Astrocyte of the cerebellum (primary cell): ENCODE data around the gene NUDT19.
"Not testable (repeated sequence)": the region's sequence is repeated elsewhere in the genome, so short reads cannot be mapped to it uniquely, and the experiment has no call there.

Experiments
- DNase-seq: peaks from one replicate; pipeline ENCODE4 v3.0.0-alpha.2; 2011; ENCODE audit warnings: low read depth
- H3K4me3 ChIP-seq: 2 replicates; pipeline ENCODE4 v1.5.1; 2011; ENCODE audit warnings: mild to moderate bottlenecking, low read depth, low read length, moderate library complexity
- in situ Hi-C: cut with HindIII; loops from 2 replicates; pipeline ENCODE4 v1.10.0; 2017; ENCODE audit warnings: low sequenced_read_pairs
- TF ChIP-seq, protein P1 (sequence below): IDR thresholded peaks from 2 replicates; pipeline ENCODE4 v1.5.1; 2012; ENCODE audit warnings: low read length, low read depth, moderate library complexity, mild to moderate bottlenecking; ENCODE audit errors: missing control alignments

The NUDT19 gene

GRCh38 chr19:32743021-32743420 lies 51.4 kb downstream of the NUDT19 start:
- no peak overlapping the region for H3K4me3 ChIP-seq
- no peak for DNase-seq
- TF ChIP-seq, protein P1, sequence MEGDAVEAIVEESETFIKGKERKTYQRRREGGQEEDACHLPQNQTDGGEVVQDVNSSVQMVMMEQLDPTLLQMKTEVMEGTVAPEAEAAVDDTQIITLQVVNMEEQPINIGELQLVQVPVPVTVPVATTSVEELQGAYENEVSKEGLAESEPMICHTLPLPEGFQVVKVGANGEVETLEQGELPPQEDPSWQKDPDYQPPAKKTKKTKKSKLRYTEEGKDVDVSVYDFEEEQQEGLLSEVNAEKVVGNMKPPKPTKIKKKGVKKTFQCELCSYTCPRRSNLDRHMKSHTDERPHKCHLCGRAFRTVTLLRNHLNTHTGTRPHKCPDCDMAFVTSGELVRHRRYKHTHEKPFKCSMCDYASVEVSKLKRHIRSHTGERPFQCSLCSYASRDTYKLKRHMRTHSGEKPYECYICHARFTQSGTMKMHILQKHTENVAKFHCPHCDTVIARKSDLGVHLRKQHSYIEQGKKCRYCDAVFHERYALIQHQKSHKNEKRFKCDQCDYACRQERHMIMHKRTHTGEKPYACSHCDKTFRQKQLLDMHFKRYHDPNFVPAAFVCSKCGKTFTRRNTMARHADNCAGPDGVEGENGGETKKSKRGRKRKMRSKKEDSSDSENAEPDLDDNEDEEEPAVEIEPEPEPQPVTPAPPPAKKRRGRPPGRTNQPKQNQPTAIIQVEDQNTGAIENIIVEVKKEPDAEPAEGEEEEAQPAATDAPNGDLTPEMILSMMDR: no peak
- in situ Hi-C loops: no loop called here

- in situ Hi-C loops: no loop called here
- TF ChIP-seq, protein P1: no peak
- no peak overlapping the region for H3K4me3 ChIP-seq
- no peak for DNase-seq
Observed at GRCh38 chr19:32743447-32743846, 51.8 kb downstream of the NUDT19 start.

GRCh38 chr19:32744555-32745325 lies 53.1 kb downstream of the NUDT19 start:
- TF ChIP-seq, protein P1: no peak
- in situ Hi-C loops: no loop called here
- no peak overlapping the region for H3K4me3 ChIP-seq
- no peak for DNase-seq

GRCh38 chr19:32745594-32746251 lies 54.1 kb downstream of the NUDT19 start:
- in situ Hi-C loops, DNase-seq, H3K4me3 ChIP-seq: not testable (repeated sequence)

- DNase-seq, in situ Hi-C loops, H3K4me3 ChIP-seq: not testable (repeated sequence)
Observed at GRCh38 chr19:32746631-32747196, 55.1 kb downstream of the NUDT19 start.

DNA sequence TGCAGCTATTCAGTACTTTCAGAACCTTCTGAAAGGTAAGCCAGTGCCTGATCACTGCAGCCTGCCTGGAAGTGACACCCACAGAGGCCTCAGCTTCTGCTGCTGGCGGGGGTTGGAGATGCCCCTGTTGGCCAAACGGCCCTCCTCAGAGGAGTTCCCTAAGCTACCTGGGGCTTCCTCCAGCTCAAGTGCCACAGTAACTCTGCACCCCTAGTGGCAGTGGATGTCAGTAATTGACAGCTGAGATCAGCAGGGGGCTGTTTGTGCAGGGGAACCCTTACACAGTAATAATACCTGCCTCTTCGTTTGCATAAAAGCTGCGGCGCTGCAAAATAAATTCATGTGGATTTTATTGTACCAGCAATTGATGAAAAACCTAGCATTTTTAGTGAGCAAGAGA lies 56.9 kb downstream of the NUDT19 start:
- no peak overlapping the region for H3K4me3 ChIP-seq
- TF ChIP-seq, protein P1: no peak
- DNase-seq: no peak
- in situ Hi-C loops: no loop called here

DNA sequence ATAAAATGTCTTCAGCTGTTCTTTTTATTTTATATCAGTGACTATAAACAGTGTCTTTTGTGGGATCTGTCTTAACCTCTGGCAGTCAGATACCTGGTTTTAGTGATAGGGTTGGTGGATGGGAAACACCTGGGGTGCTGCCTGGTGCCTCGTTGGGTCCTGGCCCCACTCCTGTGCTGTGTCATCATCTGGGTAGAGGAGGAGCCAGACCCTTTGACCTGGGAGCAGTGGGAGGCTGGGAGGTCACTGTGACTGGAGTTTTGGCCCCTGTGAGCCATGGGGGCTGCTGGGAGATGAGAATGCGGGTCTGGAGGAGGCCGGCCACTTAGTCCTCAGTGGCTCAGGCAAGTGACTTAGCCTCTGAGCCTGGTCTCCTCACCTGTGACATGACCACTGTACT lies 57.3 kb downstream of the NUDT19 start:
- in situ Hi-C loops: no loop called here
- no peak overlapping the region for H3K4me3 ChIP-seq
- no peak for DNase-seq
- TF ChIP-seq, protein P1: no peak
